ENCODE data around the gene ARHGAP22. TPM values are rescaled to one million over a fixed set of nuclear protein-coding genes. Genes with fewer than 3 reads are reported as not detected.

Gene ARHGAP22
- total and polyA plus RNA-seq, 2 of the 4 experiments (the other 2 are of a cell fraction), result 28.3 to 30.2 TPM

DNA sequence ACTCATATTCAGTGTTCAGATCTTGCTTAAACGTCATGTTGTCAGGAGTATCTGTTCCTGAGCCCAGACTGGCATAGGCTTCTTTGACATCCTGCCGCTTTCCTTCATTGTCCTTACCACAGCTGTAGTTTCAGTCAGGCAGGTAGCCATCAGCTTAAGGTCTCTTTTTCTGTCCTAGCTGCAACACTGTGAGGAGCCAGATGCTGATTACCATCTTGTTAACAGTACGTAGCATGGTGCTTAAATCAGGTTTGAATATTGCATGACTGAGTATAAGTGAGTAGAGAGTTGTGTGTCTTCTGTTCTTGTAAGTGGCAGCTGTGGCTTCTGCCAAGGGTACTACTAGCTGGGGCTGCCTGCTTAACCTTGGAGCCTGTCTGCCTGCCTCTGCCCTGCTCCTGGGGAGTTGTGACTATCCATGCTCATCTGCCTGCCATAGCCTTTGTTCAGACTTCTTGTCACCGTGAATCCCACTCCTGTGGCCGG is 205.8 kb downstream of the ARHGAP22 start:
- ATAC-seq (ENCODE audit: low read depth), result 0 out of 2 replicates have a peak, but pooled peaks have one; percentile 4
- peaks cover 16% of the 10 kb centered on the region for H3K9me1 ChIP-seq (ENCODE audit: insufficient read depth, low read length)
- peak overlapping the region; percentile 33; the same call in 1 of the 2 replicates for H3K56ac ChIP-seq (ENCODE audit: extremely low read depth, insufficient read depth, low read length)
- H3K4me3 ChIP-seq (ENCODE audit: insufficient read depth, low read depth, low read length), result no peak overlapping the region
- H2BK120ac ChIP-seq (ENCODE audit: low read depth, low read length), result peak overlapping the region; percentile 78
- H3K79me1 ChIP-seq (ENCODE audit: low read depth in 1 of 2, low read length in 2 of 2), result peaks cover 11 to 37% of the 10 kb centered on the region in 2 experiments; a peak in 3 of 4 replicates
- H4K8ac ChIP-seq (ENCODE audit: low read depth in 2 of 2, low read length in 2 of 2), result peak overlapping the region; percentile 11 to 23; a peak in 3 of 4 replicates
- no peak overlapping the region for H2AK9ac ChIP-seq (replicated peaks; ENCODE audit: low read depth, low read length, poor library complexity)
- peak overlapping the region; percentile 60 for H4K91ac ChIP-seq (ENCODE audit: insufficient read depth, low read depth, low read length)
- peak overlapping the region; percentile 13; the same call in 1 of the 3 replicates for H2BK15ac ChIP-seq (ENCODE audit: low read depth, low read length)
- BruUV-seq (replicated peaks), result no TSS peak
- DNase-seq, result no peak
- no peaks in the 10 kb centered on the region for H3K36me3 ChIP-seq (ENCODE audit: control insufficient read depth, insufficient read depth, low read length)
- peak overlapping the region; percentile 1; the same call in 1 of the 2 replicates for H3K18ac ChIP-seq (ENCODE audit: low read depth, low read length)
- no peak overlapping the region for H2AFZ ChIP-seq (replicated peaks; ENCODE audit: low read length, poor library complexity)
- H3K4ac ChIP-seq (ENCODE audit: low read depth, low read length), result peak overlapping the region; percentile 85
- 70% methylated on average over 3 of the region's 5 CpGs; no CpG with 5 or more reads in 1 of the 2 experiments for WGBS, 2 experiments (ENCODE audit: extremely low coverage in 2 of 2, insufficient read length in 1 of 2)
- peak overlapping the region; percentile 91 for H3K14ac ChIP-seq (replicated peaks; ENCODE audit: low read depth, low read length)
- peak overlapping the region; percentile 45 for H2BK20ac ChIP-seq (ENCODE audit: low read depth, low read length)
- H2AK5ac ChIP-seq (ENCODE audit: low read depth, low read length), result peak overlapping the region; percentile 89
- peak overlapping the region; percentile 15 for H3K23ac ChIP-seq (ENCODE audit: low read depth, low read length)
- peak overlapping the region; percentile 13 for H3K4me2 ChIP-seq (ENCODE audit: low read depth, low read length)
- TF ChIP-seq CHD1 (IDR thresholded peaks at IDR 0.05; ENCODE audit: low read depth, low read length) (no peak), CTCF (conservative IDR thresholded peaks at IDR 0.05; ENCODE audit: low read depth, low read length) (no peak), MAFK (IDR thresholded peaks at IDR 0.05; ENCODE audit: low read depth, low read length) (no peak), RAD21 (IDR thresholded peaks at IDR 0.05; ENCODE audit: low read length) (no peak), BHLHE40 (IDR thresholded peaks at IDR 0.05; ENCODE audit: low read depth, low read length) (no peak)
- ChIA-PET POLR2A (ENCODE audit: unreplicated experiment) (no interaction called here), CTCF (interaction anchor here (1.0 to 1.3 kb wide), 2 partner anchors 14 to 46 kb away, joined by 3 read pairs; no protein-coding TSS in a partner anchor)
- dilution Hi-C loops (cut with HindIII; ENCODE audit: low sequenced_read_pairs, unreplicated experiment) (no loop called here), intact Hi-C loops (cut with micrococcal nuclease) (no loop called here), in situ Hi-C loops (cut with MboI; ENCODE audit: low sequenced_read_pairs) (no loop called here)
- peak overlapping the region; percentile 31; the same call in 1 of the 2 replicates for H3K27ac ChIP-seq (ENCODE audit: insufficient read depth, low read length)
- no peaks in the 10 kb centered on the region for H3K9me3 ChIP-seq (ENCODE audit: control insufficient read depth, insufficient read depth, low read length)
- peak overlapping the region; percentile 20; the same call in 1 of the 2 replicates for H3K9ac ChIP-seq (ENCODE audit: low read depth, low read length)
- H3K4me1 ChIP-seq (ENCODE audit: control insufficient read depth, insufficient read depth, low read length), result peaks cover 12% of the 10 kb centered on the region
- H2BK5ac ChIP-seq (ENCODE audit: low read depth, low read length, poor library complexity, severe bottlenecking), result peak overlapping the region; percentile 63
- H4K20me1 ChIP-seq (ENCODE audit: insufficient read depth, low read length), result peaks cover 22% of the 10 kb centered on the region; the same call in 1 of the 2 replicates
- peak overlapping the region; percentile 78 for H4K5ac ChIP-seq (ENCODE audit: low read depth, low read length)
- no peaks in the 10 kb centered on the region for H3K27me3 ChIP-seq (ENCODE audit: control insufficient read depth, insufficient read depth, low read length)

All from IMR-90 (cell line).